IPS-20b (cell line): Measurements from ENCODE around the gene MYL3.
"Not testable (repeated sequence)": the region's sequence is repeated elsewhere in the genome, so short reads cannot be mapped to it uniquely, and the experiment has no call there.

Source experiments
- H3K27ac ChIP-seq: one replicate; pipeline ENCODE4 v1.5.1; 2013; ENCODE audit warnings: low read length
- H3K27me3 ChIP-seq: 2 replicates; pipeline ENCODE4 v1.6.1; 2013; ENCODE audit warnings: mild to moderate bottlenecking, low read length, inconsistent platforms; ENCODE audit not compliant: insufficient read depth
- H3K36me3 ChIP-seq: 2 replicates; pipeline ENCODE4 v1.6.1; 2013; ENCODE audit warnings: low read depth, mild to moderate bottlenecking, inconsistent platforms, low read length, moderate library complexity; ENCODE audit not compliant: insufficient read depth
- H3K4me1 ChIP-seq: 2 replicates; pipeline ENCODE4 v1.6.1; 2013; ENCODE audit warnings: mild to moderate bottlenecking, control low read depth, inconsistent platforms, low read length, moderate library complexity; ENCODE audit not compliant: insufficient read depth
- H3K4me3 ChIP-seq: 2 replicates; pipeline ENCODE4 v1.5.1; 2013; ENCODE audit warnings: mild to moderate bottlenecking, low read length, inconsistent platforms
- H3K9ac ChIP-seq: 2 replicates; pipeline ENCODE4 v1.6.1; 2013; ENCODE audit warnings: low read depth, mild to moderate bottlenecking, inconsistent platforms, low read length, moderate library complexity
- H3K9me3 ChIP-seq: 2 replicates; pipeline ENCODE4 v1.6.1; 2013; ENCODE audit warnings: mild to moderate bottlenecking, low read depth, low read length, inconsistent platforms; ENCODE audit not compliant: insufficient read depth

MYL3 gene

GRCh38 chr3:46829699-46830208, 33.5 kb downstream of the MYL3 start:
- Histone ChIP-seq H3K27me3 (no peaks in the 10 kb centered on the region), H3K9ac (no peak overlapping the region), H3K9me3 (no peaks in the 10 kb centered on the region), H3K4me1 (no peaks in the 10 kb centered on the region; the same call in 1 of the 2 replicates), H3K4me3 (no peak overlapping the region), H3K27ac (no peak overlapping the region), H3K36me3 (no peaks in the 10 kb centered on the region)

GRCh38 chr3:46825450-46825849, 37.8 kb downstream of the MYL3 start:
- peaks cover 21% of the 10 kb centered on the region for H3K9me3 ChIP-seq
- H3K36me3 ChIP-seq: no peaks in the 10 kb centered on the region
- no peak overlapping the region for H3K9ac ChIP-seq
- no peak overlapping the region for H3K27ac ChIP-seq
- no peak overlapping the region for H3K4me3 ChIP-seq
- no peaks in the 10 kb centered on the region for H3K27me3 ChIP-seq
- H3K4me1 ChIP-seq: no peaks in the 10 kb centered on the region; the same call in 1 of the 2 replicates

- Histone ChIP-seq H3K9me3 (peaks cover 21% of the 10 kb centered on the region), H3K27ac (no peak overlapping the region)
Observed at GRCh38 chr3:46824211-46824970, 38.9 kb downstream of the MYL3 start.

GRCh38 chr3:46823314-46823713, 39.9 kb downstream of the MYL3 start:
- H3K36me3 ChIP-seq, H3K27me3 ChIP-seq, H3K27ac ChIP-seq, H3K4me1 ChIP-seq, H3K4me3 ChIP-seq, H3K9ac ChIP-seq: not testable (repeated sequence)
- peaks cover 21% of the 10 kb centered on the region for H3K9me3 ChIP-seq

More at GRCh38 chr3:46824211-46824970, 38.9 kb downstream of the MYL3 start:
- H3K27me3 ChIP-seq: no peaks in the 10 kb centered on the region
- H3K36me3 ChIP-seq: no peaks in the 10 kb centered on the region
- no peak overlapping the region for H3K4me3 ChIP-seq
- no peak overlapping the region for H3K9ac ChIP-seq
- no peaks in the 10 kb centered on the region; the same call in 1 of the 2 replicates for H3K4me1 ChIP-seq

DNA sequence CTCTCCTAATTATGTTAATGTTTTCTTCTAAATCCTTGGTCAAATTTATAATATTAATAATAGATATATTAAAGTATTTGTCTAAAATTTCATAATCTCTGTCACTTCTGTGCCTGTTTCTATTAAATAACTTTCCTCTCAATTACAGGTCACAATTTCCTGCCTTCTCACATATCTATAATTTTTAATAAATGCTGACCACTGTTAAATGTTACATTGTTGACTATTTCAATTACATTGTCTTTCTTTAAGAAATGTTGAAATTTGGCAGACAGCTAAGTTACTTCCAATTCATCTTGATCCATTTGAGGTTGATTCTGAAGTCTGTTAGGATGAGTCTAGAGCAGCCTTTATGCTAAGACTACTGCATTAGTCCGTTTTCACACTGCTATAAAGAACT, 41.7 kb downstream of the MYL3 start:
- no peak overlapping the region for H3K27ac ChIP-seq
- no peaks in the 10 kb centered on the region for H3K27me3 ChIP-seq
- H3K36me3 ChIP-seq: no peaks in the 10 kb centered on the region
- H3K4me1 ChIP-seq: no peaks in the 10 kb centered on the region
- H3K9me3 ChIP-seq: peaks cover 21% of the 10 kb centered on the region
- no peak overlapping the region for H3K9ac ChIP-seq
- no peak overlapping the region for H3K4me3 ChIP-seq

GRCh38 chr3:46820852-46821251, 42.4 kb downstream of the MYL3 start:
- Histone ChIP-seq H3K27ac (no peak overlapping the region), H3K9me3 (peaks cover 21% of the 10 kb centered on the region), H3K27me3 (no peaks in the 10 kb centered on the region), H3K4me1 (no peaks in the 10 kb centered on the region), H3K9ac (no peak overlapping the region), H3K4me3 (no peak overlapping the region), H3K36me3 (no peaks in the 10 kb centered on the region)

- H3K9me3 ChIP-seq: no peaks in the 10 kb centered on the region
- H3K27ac ChIP-seq: no peak overlapping the region
- peaks cover 7% of the 10 kb centered on the region; the same call in 1 of the 2 replicates for H3K4me1 ChIP-seq
- H3K36me3 ChIP-seq: no peaks in the 10 kb centered on the region
- peaks cover 34% of the 10 kb centered on the region for H3K27me3 ChIP-seq
- H3K9ac ChIP-seq: peak overlapping the region; percentile 63; the same call in 1 of the 2 replicates
- H3K4me3 ChIP-seq: peak overlapping the region; percentile 65
Observed at GRCh38 chr3:46812237-46812791, 50.9 kb downstream of the MYL3 start.

DNA sequence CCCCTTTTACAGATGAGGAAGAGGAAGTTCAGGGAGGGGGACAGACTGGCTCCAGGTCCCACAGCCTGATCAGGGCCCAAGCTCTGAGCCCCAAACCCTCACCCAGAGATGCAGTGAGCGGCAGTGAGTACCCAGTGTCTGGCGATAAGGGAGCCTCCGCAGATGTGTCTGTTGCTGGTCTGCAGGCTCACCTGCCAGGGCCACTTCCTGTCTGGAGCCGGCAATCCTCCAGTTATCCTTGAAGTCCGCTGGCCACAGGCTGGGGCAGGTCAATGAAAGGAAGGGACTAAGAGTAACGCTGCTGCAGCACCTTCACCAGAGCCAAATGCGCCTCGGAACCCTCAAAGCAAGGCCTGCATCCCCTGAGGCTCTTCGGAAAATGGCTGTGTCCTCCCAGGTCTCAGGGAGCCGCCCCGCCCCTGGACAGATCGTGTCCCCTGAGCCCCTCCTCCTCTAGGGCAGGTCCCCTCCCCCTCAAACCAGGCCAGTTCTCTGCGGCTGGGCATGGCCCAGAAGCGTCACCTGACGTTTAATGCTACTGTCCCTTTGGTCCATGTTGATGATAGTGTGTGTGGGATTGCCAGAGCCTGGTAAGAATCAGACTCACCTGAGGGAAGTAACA, 51.5 kb downstream of the MYL3 start:
- Histone ChIP-seq H3K27me3 (peaks cover 34% of the 10 kb centered on the region), H3K4me3 (peak overlapping the region; percentile 65), H3K9ac (peak overlapping the region; percentile 26; the same call in 1 of the 2 replicates), H3K27ac (no peak overlapping the region), H3K4me1 (peaks cover 7% of the 10 kb centered on the region; the same call in 1 of the 2 replicates), H3K9me3 (no peaks in the 10 kb centered on the region), H3K36me3 (no peaks in the 10 kb centered on the region)

DNA sequence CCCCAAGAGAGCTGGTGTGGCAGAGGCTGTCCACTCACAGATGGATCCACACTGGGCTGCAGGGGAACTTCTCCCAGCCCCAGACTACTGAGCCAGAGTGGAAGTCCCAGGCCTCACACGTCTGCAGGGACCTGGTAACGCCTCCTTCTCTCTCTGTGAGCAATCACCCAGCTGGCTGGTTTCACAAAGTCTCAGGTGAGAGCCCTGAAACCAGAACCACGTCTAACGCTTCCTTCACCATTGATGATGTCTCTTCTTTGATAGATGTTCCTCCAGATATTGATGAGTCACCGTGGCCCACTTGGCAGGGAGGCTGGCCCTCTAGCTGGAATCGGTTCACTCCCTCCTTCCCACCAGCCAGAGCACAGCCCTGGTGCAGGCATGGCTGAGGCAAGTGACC, 54.5 kb downstream of the MYL3 start:
- H3K4me1 ChIP-seq, H3K36me3 ChIP-seq, H3K27ac ChIP-seq, H3K9ac ChIP-seq, H3K4me3 ChIP-seq, H3K9me3 ChIP-seq: not testable (repeated sequence)
- H3K27me3 ChIP-seq: peaks cover 31% of the 10 kb centered on the region
